GM18502 (cell line): Measurements from ENCODE around the gene S100A9.
"Not testable (repeated sequence)": the region's sequence is repeated elsewhere in the genome, so short reads cannot be mapped to it uniquely, and the experiment has no call there.

Experiments
- ATAC-seq: cut with Tn5 transposase; IDR thresholded peaks from one replicate; pipeline ENCODE4 v1.9.1; 2021; ENCODE audit warnings: mild to moderate bottlenecking; ENCODE audit not compliant: unreplicated experiment, poor library complexity

S100A9 gene

DNA sequence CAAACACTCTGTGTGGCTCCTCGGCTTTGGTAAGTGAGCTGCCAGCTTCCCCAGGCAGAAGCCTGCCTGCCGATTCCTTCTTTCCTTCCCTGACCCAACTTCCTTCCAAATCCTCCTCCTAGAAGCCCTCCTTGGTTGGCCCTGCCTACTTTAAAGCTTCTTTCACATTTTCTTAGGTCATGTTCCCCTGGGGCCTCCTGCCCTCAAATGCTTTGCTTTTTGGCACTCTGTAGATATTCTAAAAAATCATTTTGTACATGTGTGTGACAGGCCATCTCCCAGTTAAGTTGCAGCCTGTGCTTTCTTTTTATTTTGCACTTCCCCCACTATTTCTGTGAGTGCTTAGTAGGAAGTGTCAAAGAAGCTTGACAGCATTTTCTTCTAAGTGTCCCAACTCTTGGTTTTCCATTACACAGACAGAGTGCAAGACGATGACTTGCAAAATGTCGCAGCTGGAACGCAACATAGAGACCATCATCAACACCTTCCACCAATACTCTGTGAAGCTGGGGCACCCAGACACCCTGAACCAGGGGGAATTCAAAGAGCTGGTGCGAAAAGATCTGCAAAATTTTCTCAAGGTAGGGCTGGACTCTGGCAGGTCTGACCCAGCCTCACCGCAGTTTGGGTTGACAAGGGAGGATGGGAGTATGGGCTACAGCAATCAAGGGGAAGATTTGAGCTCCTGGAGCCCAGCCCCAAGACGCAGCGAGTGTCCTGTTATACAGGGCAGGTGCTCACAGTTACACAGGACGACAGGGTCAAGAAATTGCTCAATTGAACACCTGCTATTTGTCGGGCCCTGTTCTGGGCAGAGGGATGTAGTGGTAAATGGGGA lies at the start of gene S100A9:
TSS of gene S100A9 (plus strand) at position 2 of the 838 bp plus-strand sequence. CDS start at position 432, 430 bp downstream.
- ATAC-seq, result no peak

DNA sequence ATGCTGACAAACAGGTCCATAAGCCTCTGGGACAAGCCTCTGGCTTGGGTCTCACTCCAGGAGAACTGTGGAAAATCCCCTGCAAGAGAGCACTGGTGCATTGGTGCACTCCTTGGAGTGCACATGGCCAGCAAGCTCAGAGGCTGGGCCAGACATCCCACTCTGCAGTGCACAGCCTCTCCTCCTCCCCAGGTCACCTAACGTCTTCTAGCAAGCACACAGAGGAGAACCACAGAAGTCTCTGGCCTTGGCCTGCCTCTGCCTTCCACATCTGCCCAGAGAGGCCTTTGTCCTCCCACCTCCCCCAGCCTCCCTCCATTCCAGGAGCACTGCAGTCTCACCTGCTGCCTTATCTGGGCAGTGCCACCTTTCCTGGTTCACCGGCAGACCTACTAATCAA lies 49.1 kb upstream of the S100A9 start:
- ATAC-seq, result no peak

DNA sequence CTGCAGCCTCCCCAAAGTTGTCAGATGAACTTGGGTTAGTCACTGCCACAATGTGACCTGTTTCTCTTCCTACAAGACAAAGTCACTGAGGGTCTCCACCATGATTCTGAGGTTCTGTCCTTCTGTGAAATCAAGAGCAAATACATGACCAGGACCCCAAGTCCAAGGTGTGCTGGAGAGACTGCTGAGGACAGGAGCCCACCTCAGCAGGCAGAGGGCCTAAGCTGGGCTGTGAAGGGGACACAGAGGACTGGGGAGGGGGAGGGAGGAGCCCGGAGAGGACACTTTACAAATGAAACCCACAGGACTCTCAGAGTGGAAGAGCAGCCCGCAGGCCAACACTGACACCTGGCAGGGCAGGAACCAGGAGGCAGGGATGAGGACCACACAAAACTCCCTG lies 48.2 kb upstream of the S100A9 start:
- no peak for ATAC-seq

DNA sequence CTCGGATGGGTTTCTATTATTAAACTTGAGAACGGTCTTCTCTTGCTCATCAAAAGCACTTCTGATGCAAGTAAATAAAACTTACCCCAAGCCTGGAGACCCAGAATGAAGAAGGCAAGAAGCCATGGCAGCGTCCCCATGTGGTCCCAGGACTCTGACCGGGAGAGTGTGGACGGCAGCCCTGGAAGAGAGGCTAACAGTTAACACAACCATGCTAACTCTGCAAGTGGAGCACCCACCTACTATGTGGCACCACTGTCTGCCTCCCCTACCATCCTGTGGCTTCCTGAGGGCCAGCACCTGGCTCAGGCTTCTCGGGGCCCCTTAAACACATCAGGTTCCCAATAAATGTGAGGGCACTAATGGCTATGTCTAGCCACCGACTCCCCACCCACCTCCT lies 47.1 kb upstream of the S100A9 start:
- no peak for ATAC-seq

DNA sequence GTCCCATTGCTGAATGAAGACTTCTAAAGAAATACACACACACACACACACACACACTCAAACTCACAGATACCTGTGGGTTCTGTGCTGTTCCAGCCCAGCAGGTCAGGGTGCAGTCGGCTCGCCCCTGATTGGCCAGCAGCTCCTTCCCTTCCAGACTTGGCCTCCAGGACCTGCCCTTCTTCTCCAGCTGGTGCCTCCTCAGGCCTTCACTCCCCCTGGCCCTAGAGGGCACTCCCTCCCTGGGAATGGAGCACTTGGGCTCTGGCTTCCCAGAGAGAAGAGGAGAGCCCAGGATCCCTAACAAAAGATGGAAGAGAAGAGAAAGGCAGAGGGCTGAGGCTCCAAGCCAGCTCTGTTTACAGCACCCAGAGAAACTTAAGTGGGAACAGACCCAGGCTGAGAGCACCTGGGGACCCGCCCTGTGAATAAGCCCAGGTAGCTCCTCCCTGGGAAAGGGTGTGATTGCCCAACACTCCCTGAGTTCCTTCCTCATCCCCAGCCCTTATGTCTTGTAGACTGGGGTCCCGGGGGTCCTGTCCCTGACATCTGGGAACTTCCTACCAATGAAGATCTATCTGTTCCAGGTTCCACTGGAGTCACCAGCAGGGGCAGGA lies 45.0 kb upstream of the S100A9 start, which contains the start of gene PGLYRP3:
TSS of gene PGLYRP3 (minus strand) at position 383 of the 617 bp plus-strand sequence. CDS start 2,287 bp downstream, outside the sequence.
- no peak for ATAC-seq

DNA sequence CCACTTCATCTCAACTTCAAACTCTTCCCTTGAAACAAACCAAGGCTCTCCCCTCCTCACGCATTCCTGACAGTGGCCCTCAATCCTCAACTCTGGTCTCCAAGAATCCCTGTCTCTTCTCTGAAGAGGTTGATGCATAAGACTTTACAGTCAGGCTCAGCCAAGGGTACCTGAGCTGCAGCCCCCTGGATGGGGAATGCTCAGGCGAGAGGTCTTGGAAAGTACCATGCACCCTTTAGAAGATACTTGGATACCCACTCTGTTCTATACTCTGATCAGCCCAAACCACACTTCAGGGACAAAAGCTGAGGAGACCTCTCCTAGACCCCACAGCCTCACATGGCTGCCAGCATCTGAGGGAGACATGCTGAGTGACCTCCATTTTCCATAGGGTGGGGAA lies 44.4 kb upstream of the S100A9 start:
- no peak for ATAC-seq

DNA sequence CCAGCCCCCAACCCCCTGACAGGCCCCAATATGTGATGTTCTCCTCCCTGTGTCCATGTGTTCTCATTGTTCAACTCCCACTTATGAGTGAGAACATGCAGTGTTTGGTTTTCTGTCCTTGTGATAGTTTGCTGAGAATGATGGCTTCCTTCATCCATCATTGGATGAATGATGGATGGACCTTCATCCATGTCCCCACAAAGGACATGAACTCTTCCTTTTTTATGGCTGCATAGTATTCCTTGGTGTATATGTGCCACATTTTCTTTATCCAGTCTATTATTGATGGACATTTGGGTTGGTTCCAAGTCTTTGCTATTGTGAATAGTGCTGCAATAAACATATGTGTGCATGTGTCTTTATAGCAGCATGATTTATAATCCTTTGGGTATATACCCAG lies 43.3 kb upstream of the S100A9 start:
- ATAC-seq, result not testable (repeated sequence)

DNA sequence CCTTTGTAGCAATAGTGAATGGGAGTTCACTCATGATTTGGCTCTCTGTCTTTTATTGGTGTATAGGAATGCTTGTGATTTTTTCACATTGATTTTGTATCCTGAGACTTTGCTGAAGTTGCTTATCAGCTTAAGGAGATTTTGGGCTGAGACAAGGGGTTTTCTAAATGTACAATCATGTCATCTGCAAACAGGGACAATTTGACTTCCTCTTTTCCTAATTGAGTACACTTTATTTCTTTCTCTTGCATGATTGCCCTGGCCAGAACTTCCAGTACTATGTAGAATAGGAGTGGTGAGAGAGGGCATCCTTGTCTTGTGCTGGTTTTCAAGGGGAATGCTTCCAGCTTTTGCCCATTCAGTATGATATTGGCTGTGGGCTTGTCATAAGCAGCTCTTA lies 41.6 kb upstream of the S100A9 start:
- ATAC-seq, result not testable (repeated sequence)

DNA sequence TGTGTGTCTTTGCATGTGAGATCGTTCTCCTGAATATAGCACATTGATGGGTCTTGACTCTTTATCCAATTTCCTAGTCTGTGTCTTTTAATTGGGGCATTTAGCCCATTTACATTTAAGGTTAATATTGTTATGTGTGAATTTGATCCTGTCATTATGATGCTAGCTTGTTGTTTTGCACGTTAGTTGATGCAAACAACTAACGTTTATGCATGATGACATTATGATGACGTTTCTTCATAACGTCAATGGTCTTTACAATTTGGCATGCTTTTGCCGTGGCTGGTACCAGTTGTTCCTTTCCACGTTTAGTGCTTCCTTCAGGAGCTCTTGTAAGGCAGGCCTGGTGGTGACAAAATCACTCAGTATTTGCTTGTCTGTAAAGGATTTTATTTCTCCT lies 39.5 kb upstream of the S100A9 start:
- ATAC-seq, result not testable (repeated sequence)

DNA sequence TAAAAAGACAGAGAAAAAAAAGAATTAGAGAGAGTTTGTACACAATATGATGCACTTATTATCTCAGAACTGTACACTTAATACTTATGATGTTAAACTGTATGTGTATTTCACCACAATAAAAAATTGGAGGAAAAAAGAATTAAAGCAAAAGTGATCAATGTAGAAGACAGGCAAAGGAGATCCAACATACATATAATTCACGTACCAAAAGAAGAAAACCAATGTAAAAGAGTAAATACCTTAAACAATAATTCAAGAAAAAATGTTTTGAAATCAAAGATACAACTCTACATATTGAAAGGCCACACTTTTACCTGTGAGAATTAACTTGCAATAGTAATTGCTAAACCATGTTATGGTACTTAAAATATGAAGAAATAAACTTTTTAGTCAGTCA lies 35.1 kb upstream of the S100A9 start:
- ATAC-seq, result no peak

DNA sequence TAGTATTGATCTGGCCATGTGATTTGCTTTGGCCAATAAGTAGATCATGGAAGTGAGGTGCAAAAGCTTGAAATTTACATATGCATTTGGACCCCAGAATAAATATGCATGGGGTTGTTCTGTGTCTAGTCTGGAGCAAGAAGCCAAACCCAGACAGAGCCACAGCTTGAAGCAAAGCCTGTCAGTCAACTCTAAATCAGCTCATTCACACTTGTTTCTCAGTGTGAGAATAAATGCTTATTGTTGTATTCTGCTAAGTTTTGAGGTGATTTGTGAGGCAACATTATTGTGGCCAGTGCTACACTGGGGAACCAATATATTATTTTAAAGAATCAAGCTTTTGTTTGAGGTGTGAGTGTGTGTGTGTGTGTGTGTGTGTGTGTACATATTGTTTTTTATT lies 32.7 kb upstream of the S100A9 start:
- ATAC-seq, result no peak

DNA sequence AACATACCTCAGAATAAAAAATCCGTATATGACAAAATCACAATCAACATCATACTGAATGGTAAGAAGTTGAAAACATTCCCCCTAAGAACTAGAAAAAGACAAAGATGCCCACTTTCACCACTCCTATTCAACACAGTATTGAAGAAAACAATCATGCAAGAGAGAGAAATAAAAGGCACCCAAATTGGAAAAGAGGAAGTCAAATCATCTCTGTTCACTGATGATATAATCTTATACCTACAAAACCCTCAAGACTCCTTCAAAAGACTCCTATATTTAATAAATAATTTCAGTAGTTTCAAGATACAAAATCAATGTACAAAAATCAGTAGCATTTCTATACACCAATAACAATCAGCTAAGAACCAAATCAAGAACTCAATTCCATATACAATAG lies 23.8 kb upstream of the S100A9 start:
- no peak for ATAC-seq

DNA sequence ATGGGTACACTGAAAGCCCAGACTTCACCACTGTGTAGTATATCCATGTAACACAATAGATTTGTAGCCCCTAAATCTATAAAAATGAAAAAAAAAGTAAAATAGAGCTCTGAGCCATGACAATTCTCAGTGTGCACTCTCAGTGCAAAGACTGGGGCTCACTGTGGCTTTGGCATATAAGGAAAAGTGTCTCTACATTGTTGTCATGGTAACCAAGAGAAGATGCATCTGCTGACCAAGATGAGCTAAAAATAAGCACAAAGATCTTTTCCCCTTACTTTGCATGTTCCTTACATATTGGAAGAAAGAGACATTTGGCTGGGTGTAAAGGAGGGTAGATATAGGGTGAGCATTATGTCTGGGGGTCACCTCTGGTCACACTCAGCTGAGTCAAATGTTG lies 21.0 kb upstream of the S100A9 start:
- no peak for ATAC-seq

DNA sequence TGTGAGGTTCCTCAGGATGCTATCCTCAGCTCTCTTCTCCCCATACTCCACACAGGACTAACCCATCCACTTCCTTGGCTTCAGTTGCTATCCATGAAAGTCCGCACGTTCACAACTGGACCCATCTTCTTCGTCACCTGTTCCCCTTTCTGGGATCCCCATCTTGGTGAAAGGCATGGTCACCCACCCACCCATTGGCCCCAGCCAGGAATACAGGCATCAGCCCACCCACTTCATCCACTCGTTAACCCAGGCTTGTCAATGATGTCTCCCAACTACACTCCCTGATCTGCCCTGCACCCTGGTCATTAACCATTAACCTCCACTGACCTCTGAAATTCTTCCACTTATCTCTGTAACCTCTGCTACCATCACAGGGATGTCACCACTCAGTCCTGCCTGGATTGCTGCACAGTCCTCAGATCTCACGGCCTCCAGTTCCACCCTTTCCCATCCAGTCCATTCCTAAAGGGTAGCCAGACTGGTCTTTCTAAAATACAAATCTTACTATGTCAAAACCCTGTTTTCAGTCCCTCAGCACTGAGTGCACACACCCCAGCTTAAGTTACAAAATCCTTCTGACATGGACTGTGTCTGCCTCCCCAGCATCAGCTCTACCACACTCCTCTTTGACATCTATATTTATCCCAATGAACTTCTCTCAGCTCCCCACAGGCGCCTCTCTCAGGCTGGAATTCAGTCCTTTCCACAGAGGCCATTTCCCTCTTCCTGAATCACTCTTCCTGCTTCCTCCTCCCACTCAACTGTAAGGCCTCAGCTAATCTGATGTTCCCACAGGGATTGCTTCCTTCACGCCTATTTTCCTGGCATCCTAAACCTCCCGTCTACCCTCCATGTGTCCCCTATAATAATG lies 19.4 kb upstream of the S100A9 start:
- no peak for ATAC-seq

DNA sequence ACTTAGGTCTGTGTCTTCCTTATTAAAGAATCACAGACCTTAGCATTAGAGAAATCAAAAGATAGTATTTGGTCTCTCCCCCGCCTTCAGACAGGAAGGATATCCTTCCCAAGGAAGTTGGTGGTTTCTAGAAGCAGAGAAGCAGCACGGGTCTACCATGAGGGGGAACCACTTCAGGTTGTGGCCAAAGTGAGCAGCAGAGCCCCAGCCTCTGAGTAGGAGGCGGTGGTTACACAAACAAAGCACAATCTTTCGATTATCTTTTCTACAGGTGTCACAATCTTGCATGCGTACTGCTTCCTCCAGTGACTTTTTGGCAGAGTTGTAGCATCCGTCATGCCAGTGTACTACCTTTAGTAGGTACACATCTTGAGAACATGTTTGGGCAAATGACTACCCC lies 17.9 kb upstream of the S100A9 start:
- no peak for ATAC-seq

DNA sequence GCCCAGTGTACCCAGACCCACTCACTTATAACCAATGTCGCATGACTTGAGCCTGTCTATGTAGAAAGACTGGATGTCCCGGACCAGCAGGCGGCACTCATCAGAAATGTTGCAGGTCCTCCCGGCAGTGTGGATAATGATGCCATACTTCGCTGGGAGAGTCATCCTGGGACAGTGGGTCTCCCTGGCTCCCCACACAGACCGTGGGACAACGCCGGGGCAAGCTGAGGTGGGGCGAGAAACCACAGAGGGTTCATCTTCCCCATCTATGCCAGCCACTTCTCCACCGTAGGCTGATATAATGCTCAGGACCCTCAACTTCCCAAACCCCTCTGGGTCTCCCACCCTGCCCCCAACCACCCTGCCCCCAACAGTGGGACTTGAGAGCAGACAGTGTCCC lies 17.3 kb upstream of the S100A9 start:
- no peak for ATAC-seq

DNA sequence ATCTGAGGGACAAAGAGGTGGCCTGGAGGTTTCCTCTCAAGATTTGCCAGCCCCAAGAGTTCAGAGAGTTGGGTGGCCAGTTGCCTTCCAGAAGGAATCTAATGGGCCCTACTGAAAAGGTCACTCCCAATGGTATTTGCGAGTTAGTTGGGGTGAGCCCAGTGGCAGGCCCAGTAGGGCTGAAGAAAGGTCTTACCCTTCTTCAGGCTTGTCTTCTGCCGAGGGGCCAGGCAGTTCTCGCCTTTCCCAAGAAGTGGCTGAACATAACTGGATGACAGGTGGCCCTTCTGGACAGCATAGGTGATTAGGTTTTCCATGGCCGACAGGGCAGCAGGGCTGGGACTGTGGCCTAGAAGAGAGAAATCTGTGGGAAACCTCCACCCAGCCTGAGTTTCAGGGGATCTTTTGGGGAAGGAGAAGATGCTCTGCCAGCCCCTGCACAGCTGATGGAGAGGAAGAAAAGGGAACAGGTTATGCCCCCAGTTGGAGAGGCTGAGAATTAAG lies 16.2 kb upstream of the S100A9 start:
- ATAC-seq, result no peak

DNA sequence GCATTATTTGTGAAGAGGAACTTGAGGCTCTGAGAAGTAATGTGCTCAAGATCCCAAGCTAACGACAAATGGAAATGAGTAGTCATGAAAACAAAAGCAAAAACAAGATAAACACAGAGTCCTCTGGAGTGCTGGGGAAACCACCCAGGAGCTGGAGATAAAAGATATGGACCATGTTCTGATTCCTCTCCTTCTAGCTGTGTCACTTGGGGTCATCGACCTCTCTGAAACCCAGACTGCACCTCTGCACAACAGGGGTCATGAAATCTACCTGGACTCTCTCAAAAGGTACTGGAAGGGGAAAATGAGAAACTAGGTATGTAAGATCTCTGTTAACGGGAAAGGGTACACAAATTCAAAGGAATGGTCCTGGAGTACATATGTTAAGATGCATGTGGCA lies 15.5 kb upstream of the S100A9 start:
- ATAC-seq, result no peak

DNA sequence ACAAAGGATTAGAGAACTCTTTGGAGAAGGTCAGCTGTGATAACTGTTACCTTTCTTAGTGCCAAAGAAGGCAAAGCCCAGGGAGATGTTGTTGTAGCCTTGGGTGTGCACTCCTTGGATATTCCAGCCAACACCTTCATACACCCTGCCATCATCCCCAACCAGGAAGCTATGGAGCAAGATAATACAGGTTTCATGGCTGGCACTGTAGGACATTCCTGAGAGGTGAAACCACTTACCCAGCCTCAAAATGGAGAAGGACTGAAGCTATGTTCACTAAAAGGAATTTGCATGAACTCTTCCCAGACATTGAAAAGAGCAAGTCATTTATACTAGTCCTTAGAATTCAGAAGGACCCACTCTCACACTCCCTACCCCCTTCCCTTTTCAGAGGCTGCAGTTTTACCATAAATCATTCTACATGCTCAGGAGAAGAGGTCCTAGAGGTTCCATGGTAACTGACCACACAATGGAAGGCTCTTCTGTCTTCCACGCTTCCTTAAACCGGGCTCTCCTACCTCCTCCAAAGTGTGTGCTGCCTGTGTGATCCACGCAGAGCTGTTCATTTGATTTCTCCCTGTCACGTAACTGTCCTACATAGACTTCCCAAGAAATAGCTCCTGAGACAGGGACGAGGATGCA lies 14.5 kb upstream of the S100A9 start:
- ATAC-seq, result no peak
